ENCODE data around the gene SNX33. TPM values are rescaled to one million over a fixed set of nuclear protein-coding genes. Genes with fewer than 3 reads are reported as not detected.
"Not testable (repeated sequence)": the region's sequence is repeated elsewhere in the genome, so short reads cannot be mapped to it uniquely, and the experiment has no call there.

The SNX33 gene
- total RNA-seq, 3 donors from 2014 or later (not counting 1 experiment from before 2014, with no cell fraction given), result 2.5 to 5.6 (median 5.1) TPM

DNA sequence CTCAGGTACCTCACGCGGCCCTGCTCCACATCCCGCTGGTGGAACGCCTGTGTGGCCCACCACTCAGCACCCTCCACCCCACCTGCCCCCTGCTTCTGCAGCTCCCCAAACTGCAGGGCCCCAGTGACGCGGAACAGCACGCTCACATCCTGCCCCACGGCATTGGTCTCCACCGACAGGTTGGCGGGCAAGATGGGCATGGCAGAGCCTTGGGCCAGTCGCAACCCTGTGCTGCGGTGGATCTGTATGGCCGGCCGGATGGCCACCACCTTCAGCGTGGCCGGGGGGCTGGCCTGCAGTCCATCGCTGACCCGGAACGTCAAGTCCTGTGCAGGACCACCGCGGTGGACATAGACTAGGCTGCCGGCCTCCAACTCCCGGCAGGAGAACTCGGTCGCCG, 41.1 kb downstream of the SNX33 start:
- no peaks in the 10 kb centered on the region for H3K36me3 Mint-ChIP-seq
- no peak for DNase-seq
- no peak overlapping the region for H3K27ac ChIP-seq (ENCODE audit: low read length)
- H3K4me3 Mint-ChIP-seq, result no peak overlapping the region
- H3K4me1 ChIP-seq (ENCODE audit: control insufficient read depth, insufficient read depth, low read length), result peaks cover 25% of the 10 kb centered on the region
- no peaks in the 10 kb centered on the region for H3K36me3 ChIP-seq (ENCODE audit: control insufficient read depth, insufficient read depth, low read length)
- ATAC-seq, result no peak
- H3K9me3 Mint-ChIP-seq, result no peaks in the 10 kb centered on the region
- intact Hi-C loops (cut with micrococcal nuclease), result no loop called here
- 92% methylated on average over 26 of the region's 26 CpGs for WGBS (ENCODE audit: insufficient coverage)
- H3K27me3 ChIP-seq (ENCODE audit: control insufficient read depth, insufficient read depth, low read length), result no peaks in the 10 kb centered on the region
- no peak overlapping the region for H3K4me3 ChIP-seq (ENCODE audit: low read length)
- peaks cover 5 to 6% of the 10 kb centered on the region in 2 donors for H3K27me3 Mint-ChIP-seq (ENCODE audit: low read depth in 2 of 2)
- TF ChIP-seq, protein P1, sequence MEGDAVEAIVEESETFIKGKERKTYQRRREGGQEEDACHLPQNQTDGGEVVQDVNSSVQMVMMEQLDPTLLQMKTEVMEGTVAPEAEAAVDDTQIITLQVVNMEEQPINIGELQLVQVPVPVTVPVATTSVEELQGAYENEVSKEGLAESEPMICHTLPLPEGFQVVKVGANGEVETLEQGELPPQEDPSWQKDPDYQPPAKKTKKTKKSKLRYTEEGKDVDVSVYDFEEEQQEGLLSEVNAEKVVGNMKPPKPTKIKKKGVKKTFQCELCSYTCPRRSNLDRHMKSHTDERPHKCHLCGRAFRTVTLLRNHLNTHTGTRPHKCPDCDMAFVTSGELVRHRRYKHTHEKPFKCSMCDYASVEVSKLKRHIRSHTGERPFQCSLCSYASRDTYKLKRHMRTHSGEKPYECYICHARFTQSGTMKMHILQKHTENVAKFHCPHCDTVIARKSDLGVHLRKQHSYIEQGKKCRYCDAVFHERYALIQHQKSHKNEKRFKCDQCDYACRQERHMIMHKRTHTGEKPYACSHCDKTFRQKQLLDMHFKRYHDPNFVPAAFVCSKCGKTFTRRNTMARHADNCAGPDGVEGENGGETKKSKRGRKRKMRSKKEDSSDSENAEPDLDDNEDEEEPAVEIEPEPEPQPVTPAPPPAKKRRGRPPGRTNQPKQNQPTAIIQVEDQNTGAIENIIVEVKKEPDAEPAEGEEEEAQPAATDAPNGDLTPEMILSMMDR (IDR thresholded peaks at IDR 0.05), result no peak
- peaks cover 0 to 11% of the 10 kb centered on the region in 2 donors for H3K4me1 Mint-ChIP-seq
- no peak overlapping the region for H3K27ac Mint-ChIP-seq
- H3K9me3 ChIP-seq (ENCODE audit: control insufficient read depth, insufficient read depth, low read length), result no peaks in the 10 kb centered on the region

DNA sequence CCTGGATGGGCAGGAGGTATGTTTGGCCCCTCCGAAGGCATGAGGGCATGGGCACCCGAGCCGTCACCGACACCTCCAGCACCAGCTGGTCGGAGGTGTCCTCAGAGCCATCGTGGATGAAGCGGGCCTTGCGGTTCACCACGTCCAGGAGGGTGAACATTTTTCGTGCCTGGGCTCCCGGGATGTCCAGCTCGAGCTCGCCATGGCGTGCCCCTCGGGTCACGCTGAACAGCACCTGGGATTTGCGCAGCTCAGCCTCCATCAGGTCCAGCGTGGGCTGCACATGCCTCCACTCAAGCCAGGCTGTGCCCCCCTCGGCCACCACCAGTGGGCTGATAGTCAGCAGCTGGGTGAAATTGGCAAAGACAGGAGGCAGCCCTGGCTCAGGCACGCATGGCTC, 41.7 kb downstream of the SNX33 start:
- H3K4me3 Mint-ChIP-seq; H3K36me3 ChIP-seq (ENCODE audit: control insufficient read depth, insufficient read depth, low read length); H3K27me3 Mint-ChIP-seq (ENCODE audit: low read depth in 2 of 2); DNase-seq; intact Hi-C loops (cut with micrococcal nuclease); H3K27ac ChIP-seq (ENCODE audit: low read length); H3K9me3 Mint-ChIP-seq; ATAC-seq; H3K27ac Mint-ChIP-seq; H3K9me3 ChIP-seq (ENCODE audit: control insufficient read depth, insufficient read depth, low read length); H3K36me3 Mint-ChIP-seq; H3K27me3 ChIP-seq (ENCODE audit: control insufficient read depth, insufficient read depth, low read length); H3K4me3 ChIP-seq (ENCODE audit: low read length): not testable (repeated sequence)
- H3K4me1 Mint-ChIP-seq, result peaks cover 2 to 15% of the 10 kb centered on the region in 2 donors
- 93% methylated on average over 20 of the region's 20 CpGs for WGBS (ENCODE audit: insufficient coverage)
- peaks cover 30% of the 10 kb centered on the region for H3K4me1 ChIP-seq (ENCODE audit: control insufficient read depth, insufficient read depth, low read length)

DNA sequence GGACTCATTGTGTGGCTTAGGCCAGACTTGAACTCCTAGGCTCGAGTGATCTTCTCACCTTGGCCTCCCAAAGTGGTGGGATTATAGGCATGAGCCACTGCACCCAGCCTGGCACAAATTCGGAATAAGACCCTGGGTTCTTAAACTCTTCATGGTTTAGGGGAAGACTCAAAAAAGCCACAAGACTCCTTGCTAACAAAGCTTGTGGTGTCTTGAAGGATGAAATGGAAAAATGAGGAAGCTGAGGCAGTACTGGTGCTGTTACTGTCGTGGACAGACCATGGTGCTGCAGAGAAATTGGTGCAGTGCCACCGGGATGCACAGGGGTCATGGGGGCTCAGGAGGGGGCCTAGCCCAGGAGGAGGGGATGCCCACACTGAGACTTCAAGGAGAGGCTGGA, 44.6 kb downstream of the SNX33 start:
- H3K36me3 Mint-ChIP-seq; H3K9me3 Mint-ChIP-seq; H3K9me3 ChIP-seq (ENCODE audit: control insufficient read depth, insufficient read depth, low read length); H3K36me3 ChIP-seq (ENCODE audit: control insufficient read depth, insufficient read depth, low read length); H3K27ac ChIP-seq (ENCODE audit: low read length); ATAC-seq; intact Hi-C loops (cut with micrococcal nuclease); H3K4me3 Mint-ChIP-seq; H3K27me3 ChIP-seq (ENCODE audit: control insufficient read depth, insufficient read depth, low read length); H3K4me3 ChIP-seq (ENCODE audit: low read length); DNase-seq: not testable (repeated sequence)
- Mint-ChIP-seq H3K27me3 (ENCODE audit: low read depth in 2 of 2) (peaks cover 6 to 11% of the 10 kb centered on the region in 2 donors), H3K27ac (peak overlapping the region in 1 of 2 donors; percentile 45), H3K4me1 (peaks cover 22 to 38% of the 10 kb centered on the region in 2 donors)
- peaks cover 51% of the 10 kb centered on the region for H3K4me1 ChIP-seq (ENCODE audit: control insufficient read depth, insufficient read depth, low read length)
- 39% methylated on average over 4 of the region's 4 CpGs for WGBS (ENCODE audit: insufficient coverage)

DNA sequence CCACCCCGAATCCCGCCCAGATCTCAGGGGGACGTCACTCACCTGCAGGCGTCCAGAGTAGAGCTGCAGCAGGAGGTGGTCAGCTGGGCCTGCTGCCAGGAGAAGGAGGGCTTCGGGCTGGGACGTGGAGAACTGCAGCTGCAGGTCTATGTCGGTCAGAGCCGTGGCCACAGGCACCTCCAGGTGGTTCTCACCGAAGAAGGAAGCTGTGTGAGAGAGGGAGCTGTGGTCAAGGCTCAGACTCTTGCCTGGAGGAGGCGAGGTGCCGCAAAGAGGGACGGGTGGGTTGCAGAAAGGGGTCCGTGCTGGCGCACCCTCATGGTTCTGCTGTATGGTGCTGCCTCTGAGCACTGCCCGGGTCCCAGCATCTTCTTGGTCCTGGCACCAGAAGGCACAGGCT, 45.3 kb downstream of the SNX33 start:
- H3K36me3 Mint-ChIP-seq; H3K36me3 ChIP-seq (ENCODE audit: control insufficient read depth, insufficient read depth, low read length); H3K9me3 ChIP-seq (ENCODE audit: control insufficient read depth, insufficient read depth, low read length); H3K4me3 Mint-ChIP-seq; H3K27me3 ChIP-seq (ENCODE audit: control insufficient read depth, insufficient read depth, low read length); intact Hi-C loops (cut with micrococcal nuclease); DNase-seq; H3K27ac ChIP-seq (ENCODE audit: low read length); ATAC-seq; H3K9me3 Mint-ChIP-seq; H3K4me3 ChIP-seq (ENCODE audit: low read length): not testable (repeated sequence)
- peaks cover 6 to 15% of the 10 kb centered on the region in 2 donors for H3K27me3 Mint-ChIP-seq (ENCODE audit: low read depth in 2 of 2)
- peaks cover 53% of the 10 kb centered on the region for H3K4me1 ChIP-seq (ENCODE audit: control insufficient read depth, insufficient read depth, low read length)
- peak overlapping the region in 1 of 2 donors; percentile 45 for H3K27ac Mint-ChIP-seq
- peaks cover 22 to 44% of the 10 kb centered on the region in 2 donors for H3K4me1 Mint-ChIP-seq
- WGBS (ENCODE audit: insufficient coverage), result 25% methylated on average over 11 of the region's 15 CpGs

DNA sequence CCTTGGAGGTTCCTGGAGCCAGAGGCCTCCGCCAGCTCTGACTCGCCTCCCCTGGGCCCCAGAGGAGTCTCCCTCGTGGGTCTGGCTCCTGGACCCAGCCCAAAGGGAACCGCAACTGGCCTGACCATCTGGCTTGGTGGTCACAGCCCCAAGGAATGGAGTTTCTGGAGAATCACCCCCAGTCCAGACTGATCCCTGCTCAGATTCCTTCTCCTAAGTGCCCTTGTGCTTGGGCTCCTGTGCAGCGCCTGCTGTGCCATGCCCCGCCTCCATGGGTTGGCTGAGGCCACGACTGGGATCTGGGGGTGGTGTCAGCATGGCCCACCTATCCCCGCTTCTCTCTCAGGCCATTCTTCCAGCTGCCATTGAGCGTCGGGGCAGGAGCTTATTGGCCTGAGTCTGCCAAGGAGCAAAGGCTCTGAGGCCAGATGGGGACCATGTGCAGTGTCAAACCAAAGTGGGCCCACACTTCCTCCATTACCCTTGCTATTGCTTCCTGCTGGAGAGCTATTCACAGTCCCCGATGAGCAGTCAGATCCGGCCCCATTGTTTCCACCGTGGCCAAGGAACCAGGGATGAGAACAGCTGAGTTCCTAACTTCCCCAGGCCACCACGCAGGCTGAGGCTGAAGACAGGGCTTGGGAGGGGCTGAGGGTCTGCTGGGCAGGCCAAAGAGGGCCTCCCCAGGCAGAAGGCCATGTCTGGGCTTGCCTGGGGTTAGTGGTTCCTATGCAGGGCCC, 46.0 kb downstream of the SNX33 start:
- H3K9me3 Mint-ChIP-seq, result no peaks in the 10 kb centered on the region
- peaks cover 22 to 44% of the 10 kb centered on the region in 2 donors for H3K4me1 Mint-ChIP-seq
- ATAC-seq (no peak), DNase-seq (no peak)
- no peaks in the 10 kb centered on the region for H3K27me3 ChIP-seq (ENCODE audit: control insufficient read depth, insufficient read depth, low read length)
- H3K4me3 ChIP-seq (ENCODE audit: low read length), result no peak overlapping the region
- H3K4me3 Mint-ChIP-seq, result no peak overlapping the region
- 53% methylated on average over 14 of the region's 14 CpGs for WGBS (ENCODE audit: insufficient coverage)
- H3K36me3 ChIP-seq (ENCODE audit: control insufficient read depth, insufficient read depth, low read length), result no peaks in the 10 kb centered on the region
- intact Hi-C loops (cut with micrococcal nuclease), result no loop called here
- no peak overlapping the region for H3K27ac Mint-ChIP-seq
- H3K27me3 Mint-ChIP-seq (ENCODE audit: low read depth in 2 of 2), result peaks cover 6 to 15% of the 10 kb centered on the region in 2 donors
- H3K9me3 ChIP-seq (ENCODE audit: control insufficient read depth, insufficient read depth, low read length), result no peaks in the 10 kb centered on the region
- H3K4me1 ChIP-seq (ENCODE audit: control insufficient read depth, insufficient read depth, low read length), result peaks cover 53% of the 10 kb centered on the region
- TF ChIP-seq, protein P1 (IDR thresholded peaks at IDR 0.05), result no peak
- H3K36me3 Mint-ChIP-seq, result no peaks in the 10 kb centered on the region
- no peak overlapping the region for H3K27ac ChIP-seq (ENCODE audit: low read length)

Measured in natural killer cell (primary cell).